ENCODE measurements around the gene KLHL13. TPM values are rescaled to one million over a fixed set of nuclear protein-coding genes. Genes with fewer than 3 reads are reported as not detected.

KLHL13 gene
- total RNA-seq, 1 experiment from 2014 or later: 4.2 TPM

GRCh38 chrX:117995378-117995777 lies 121.2 kb downstream of the KLHL13 start (continued):
- TF ChIP-seq, protein P1, sequence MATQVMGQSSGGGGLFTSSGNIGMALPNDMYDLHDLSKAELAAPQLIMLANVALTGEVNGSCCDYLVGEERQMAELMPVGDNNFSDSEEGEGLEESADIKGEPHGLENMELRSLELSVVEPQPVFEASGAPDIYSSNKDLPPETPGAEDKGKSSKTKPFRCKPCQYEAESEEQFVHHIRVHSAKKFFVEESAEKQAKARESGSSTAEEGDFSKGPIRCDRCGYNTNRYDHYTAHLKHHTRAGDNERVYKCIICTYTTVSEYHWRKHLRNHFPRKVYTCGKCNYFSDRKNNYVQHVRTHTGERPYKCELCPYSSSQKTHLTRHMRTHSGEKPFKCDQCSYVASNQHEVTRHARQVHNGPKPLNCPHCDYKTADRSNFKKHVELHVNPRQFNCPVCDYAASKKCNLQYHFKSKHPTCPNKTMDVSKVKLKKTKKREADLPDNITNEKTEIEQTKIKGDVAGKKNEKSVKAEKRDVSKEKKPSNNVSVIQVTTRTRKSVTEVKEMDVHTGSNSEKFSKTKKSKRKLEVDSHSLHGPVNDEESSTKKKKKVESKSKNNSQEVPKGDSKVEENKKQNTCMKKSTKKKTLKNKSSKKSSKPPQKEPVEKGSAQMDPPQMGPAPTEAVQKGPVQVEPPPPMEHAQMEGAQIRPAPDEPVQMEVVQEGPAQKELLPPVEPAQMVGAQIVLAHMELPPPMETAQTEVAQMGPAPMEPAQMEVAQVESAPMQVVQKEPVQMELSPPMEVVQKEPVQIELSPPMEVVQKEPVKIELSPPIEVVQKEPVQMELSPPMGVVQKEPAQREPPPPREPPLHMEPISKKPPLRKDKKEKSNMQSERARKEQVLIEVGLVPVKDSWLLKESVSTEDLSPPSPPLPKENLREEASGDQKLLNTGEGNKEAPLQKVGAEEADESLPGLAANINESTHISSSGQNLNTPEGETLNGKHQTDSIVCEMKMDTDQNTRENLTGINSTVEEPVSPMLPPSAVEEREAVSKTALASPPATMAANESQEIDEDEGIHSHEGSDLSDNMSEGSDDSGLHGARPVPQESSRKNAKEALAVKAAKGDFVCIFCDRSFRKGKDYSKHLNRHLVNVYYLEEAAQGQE (IDR thresholded peaks at IDR 0.05; ENCODE audit: low read depth): no peak
- no peak for TF ChIP-seq ZFX (IDR thresholded peaks at IDR 0.05)
- TF ChIP-seq POLR2A (IDR thresholded peaks at IDR 0.05; ENCODE audit: borderline replicate concordance, extremely low read depth, insufficient read depth, insufficient read length): no peak
- no peak for TF ChIP-seq CBX3 (IDR thresholded peaks at IDR 0.05; ENCODE audit: low read depth)
- TF ChIP-seq SP1 (IDR thresholded peaks at IDR 0.05; ENCODE audit: low read depth): no peak
- TF ChIP-seq ELF1 (IDR thresholded peaks at IDR 0.05; ENCODE audit: borderline replicate concordance, low read depth): no peak
- no peak for TF ChIP-seq JUND (IDR thresholded peaks at IDR 0.05)
- no peak for TF ChIP-seq YY1 (IDR thresholded peaks at IDR 0.05; ENCODE audit: extremely low read depth, insufficient replicate concordance, low read depth, low read length)

DNA sequence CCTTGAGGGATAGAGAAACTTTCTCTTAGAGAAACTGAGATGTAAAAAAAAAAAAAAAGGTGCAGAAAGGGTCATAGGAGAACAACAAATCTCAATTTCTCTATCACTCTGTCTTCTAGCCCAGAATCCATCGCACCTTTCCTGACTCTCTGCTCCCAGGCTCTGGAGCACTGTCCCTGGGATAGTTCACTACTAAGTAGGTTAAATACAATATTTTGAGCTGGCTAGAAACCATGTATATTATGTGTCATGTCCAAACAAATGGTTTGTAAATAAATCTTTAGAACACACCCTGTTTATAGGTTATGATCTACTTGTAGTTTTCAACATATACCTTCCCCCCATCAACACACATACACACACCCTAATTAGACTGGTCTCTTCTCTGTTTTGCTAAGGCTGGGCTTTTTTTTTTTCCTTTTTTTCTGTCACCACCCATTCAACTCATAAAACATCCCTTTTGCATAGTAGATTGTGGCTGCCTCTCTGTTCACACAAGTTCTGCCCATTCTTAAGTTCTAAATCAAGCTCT lies 124.4 kb downstream of the KLHL13 start:
- no peaks in the 10 kb centered on the region for H3K4me1 ChIP-seq (ENCODE audit: control insufficient read depth in 1 of 2, insufficient read depth in 2 of 2, low read length in 2 of 2)
- H3K79me2 ChIP-seq (ENCODE audit: insufficient read depth, low read length): no peaks in the 10 kb centered on the region
- POLR2A ChIA-PET: interaction anchor here (0.6 kb wide), 1 partner anchor 482 kb away, joined by 3 read pairs; no protein-coding TSS in a partner anchor
- no peaks in the 10 kb centered on the region for H4K20me1 ChIP-seq (ENCODE audit: insufficient read depth)
- intact Hi-C loops (cut with micrococcal nuclease): no loop called here
- no peak overlapping the region for H2AFZ ChIP-seq (ENCODE audit: low read depth, low read length, poor library complexity, severe bottlenecking)
- no peaks in the 10 kb centered on the region for H3K27me3 ChIP-seq (ENCODE audit: insufficient read depth, low read length)
- no peaks in the 10 kb centered on the region for H3K36me3 ChIP-seq (ENCODE audit: control insufficient read depth in 1 of 2, insufficient read depth in 2 of 2, low read length in 2 of 2)
- DNase-seq (ENCODE audit: low read depth, low spot score): no peak
- H3K9ac ChIP-seq (ENCODE audit: low read length): no peak overlapping the region
- no peak overlapping the region for H3K4me3 ChIP-seq (replicated peaks in 1 of 2; ENCODE audit: low read depth in 1 of 2, low read length in 2 of 2)
- CTCF ChIA-PET: interaction anchor here (0.9 kb wide), 1 partner anchor 233 kb away, joined by 3 read pairs; no protein-coding TSS in a partner anchor
- no TSS peak for BruUV-seq (replicated peaks)
- ATAC-seq: no peak
- H3K9me2 ChIP-seq (ENCODE audit: insufficient read depth): no peaks in the 10 kb centered on the region
- H3K27ac ChIP-seq (ENCODE audit: low read depth, low read length): no peak overlapping the region
- H3K4me2 ChIP-seq (ENCODE audit: low read length): no peak overlapping the region
- RAD21 ChIA-PET (ENCODE audit: low non-redundant PET in 1 of 2, low total read pairs in 2 of 2, uncharacterized antibody in 2 of 2, unreplicated experiment in 2 of 2): no interaction called here
- H3K9me3 ChIP-seq (ENCODE audit: control insufficient read depth in 1 of 2, insufficient read depth in 1 of 2, low read depth in 1 of 2, low read length in 2 of 2): no peaks in the 10 kb centered on the region
- TF ChIP-seq RAD21 (IDR thresholded peaks at IDR 0.05; ENCODE audit: low read depth) (no peak), TCF7L2 (IDR thresholded peaks at IDR 0.05; ENCODE audit: borderline replicate concordance, extremely low read depth, insufficient read depth, insufficient read length) (no peak), POLR2AphosphoS5 (IDR thresholded peaks at IDR 0.05; ENCODE audit: low read depth, low read length) (no peak), ELF1 (IDR thresholded peaks at IDR 0.05; ENCODE audit: borderline replicate concordance, low read depth) (no peak), CBX3 (IDR thresholded peaks at IDR 0.05; ENCODE audit: low read depth) (no peak), SRF (IDR thresholded peaks at IDR 0.05; ENCODE audit: low read depth) (no peak), POLR2A (IDR thresholded peaks at IDR 0.05; ENCODE audit: borderline replicate concordance, extremely low read depth, insufficient read depth, insufficient read length) (no peak), ATF3 (IDR thresholded peaks at IDR 0.05) (no peak), SP1 (IDR thresholded peaks at IDR 0.05; ENCODE audit: low read depth) (no peak), EZH2 (IDR thresholded peaks at IDR 0.05) (no peak), EZH2phosphoT487 (IDR thresholded peaks at IDR 0.05; ENCODE audit: borderline replicate concordance) (no peak)
- TF ChIP-seq, protein P2, sequence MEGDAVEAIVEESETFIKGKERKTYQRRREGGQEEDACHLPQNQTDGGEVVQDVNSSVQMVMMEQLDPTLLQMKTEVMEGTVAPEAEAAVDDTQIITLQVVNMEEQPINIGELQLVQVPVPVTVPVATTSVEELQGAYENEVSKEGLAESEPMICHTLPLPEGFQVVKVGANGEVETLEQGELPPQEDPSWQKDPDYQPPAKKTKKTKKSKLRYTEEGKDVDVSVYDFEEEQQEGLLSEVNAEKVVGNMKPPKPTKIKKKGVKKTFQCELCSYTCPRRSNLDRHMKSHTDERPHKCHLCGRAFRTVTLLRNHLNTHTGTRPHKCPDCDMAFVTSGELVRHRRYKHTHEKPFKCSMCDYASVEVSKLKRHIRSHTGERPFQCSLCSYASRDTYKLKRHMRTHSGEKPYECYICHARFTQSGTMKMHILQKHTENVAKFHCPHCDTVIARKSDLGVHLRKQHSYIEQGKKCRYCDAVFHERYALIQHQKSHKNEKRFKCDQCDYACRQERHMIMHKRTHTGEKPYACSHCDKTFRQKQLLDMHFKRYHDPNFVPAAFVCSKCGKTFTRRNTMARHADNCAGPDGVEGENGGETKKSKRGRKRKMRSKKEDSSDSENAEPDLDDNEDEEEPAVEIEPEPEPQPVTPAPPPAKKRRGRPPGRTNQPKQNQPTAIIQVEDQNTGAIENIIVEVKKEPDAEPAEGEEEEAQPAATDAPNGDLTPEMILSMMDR (IDR thresholded peaks at IDR 0.05 in 2 of 3, conservative IDR thresholded peaks at IDR 0.05 in 1 of 3; ENCODE audit: borderline replicate concordance in 1 of 3, insufficient read depth in 1 of 3, low read depth in 2 of 3, low read length in 2 of 3): no peak

Measured in HCT116 (cell line).